PFSK-1 (cell line): ENCODE data around the gene SUPT3H.

Source experiments
- FOXP2 ChIP-seq: optimal IDR thresholded peaks from 2 replicates; pipeline ENCODE3; 2011; ENCODE audit warnings: borderline replicate concordance, control low read depth, inconsistent platforms; ENCODE audit not compliant: insufficient read depth; ENCODE audit errors: extremely low read length, extremely low read depth
- POLR2AphosphoS5 ChIP-seq: IDR thresholded peaks from 2 replicates; pipeline ENCODE4 v1.6.1; 2012; ENCODE audit warnings: low read depth, mild to moderate bottlenecking, control low read depth, low read length, moderate library complexity
- REST ChIP-seq, 2 experiments: IDR thresholded peaks; 2 replicates each; pipeline versions ENCODE4 v1.6.1 to v1.8.0; 2011 to 2012; ENCODE audit warnings: low read depth in 2 of 2, low read length in 2 of 2, control low read depth in 1 of 2, inconsistent platforms in 1 of 2, mild to moderate bottlenecking in 1 of 2, moderate library complexity in 1 of 2; ENCODE audit not compliant: insufficient read depth in 1 of 2
- SIN3A ChIP-seq: IDR thresholded peaks from 2 replicates; pipeline ENCODE4 v1.6.1; 2012; ENCODE audit warnings: mild to moderate bottlenecking, low read length, moderate library complexity, borderline replicate concordance; ENCODE audit not compliant: insufficient read depth
- TAF1 ChIP-seq: IDR thresholded peaks from 2 replicates; pipeline ENCODE4 v1.6.1; 2012; ENCODE audit warnings: low read length, control low read depth, borderline replicate concordance; ENCODE audit not compliant: insufficient read depth

Gene SUPT3H

GRCh38 chr6:45185403-45186251 is 192.1 kb downstream of the SUPT3H start:
- TF ChIP-seq SIN3A, result no peak
- TF ChIP-seq FOXP2, result no peak

- TF ChIP-seq SIN3A (no peak), POLR2AphosphoS5 (no peak), REST (IDR thresholded peaks at IDR 0.05; ENCODE audit: insufficient read depth in 1 of 2, low read depth in 2 of 2, low read length in 2 of 2) (no peak), TAF1 (no peak)
These were observed 192.8 kb downstream of the SUPT3H start for GRCh38 chr6:45184937-45185336.

GRCh38 chr6:45184040-45184439 is 193.7 kb downstream of the SUPT3H start:
- TF ChIP-seq FOXP2, result no peak
- TF ChIP-seq TAF1, result no peak
- TF ChIP-seq REST (IDR thresholded peaks at IDR 0.05; ENCODE audit: insufficient read depth in 1 of 2, low read depth in 2 of 2, low read length in 2 of 2), result no peak
- no peak for TF ChIP-seq SIN3A
- TF ChIP-seq POLR2AphosphoS5, result no peak

- no peak for TF ChIP-seq POLR2AphosphoS5
- TF ChIP-seq REST (IDR thresholded peaks at IDR 0.05; ENCODE audit: insufficient read depth in 1 of 2, low read depth in 2 of 2, low read length in 2 of 2), result no peak
- TF ChIP-seq SIN3A, result no peak
- no peak for TF ChIP-seq TAF1
- no peak for TF ChIP-seq FOXP2
These were observed 202.5 kb downstream of the SUPT3H start for GRCh38 chr6:45175272-45175671.

- TF ChIP-seq REST (IDR thresholded peaks at IDR 0.05; ENCODE audit: insufficient read depth in 1 of 2, low read depth in 2 of 2, low read length in 2 of 2) (no peak), FOXP2 (no peak), POLR2AphosphoS5 (no peak), TAF1 (no peak), SIN3A (no peak)
These were observed 203.7 kb downstream of the SUPT3H start for GRCh38 chr6:45174045-45174444.
